Heart left ventricle (tissue), 13 donors: ENCODE results near the gene PACSIN1.

ENCODE experiments used
- POLR2A ChIP-seq, 2 donors: fragments of 450-650 bp; IDR thresholded peaks; one replicate each; pipeline ENCODE4 v1.6.1; 2017; ENCODE audit warnings: antibody characterized with exemption in 2 of 2, mild to moderate bottlenecking in 2 of 2, moderate library complexity in 2 of 2
- TF ChIP-seq, protein P1 (sequence below), 12 donors: fragments of 200-600 bp; sonication (generic) in 4 of 12; IDR thresholded peaks; one replicate each; pipeline versions ENCODE4 v1.5.0 to v1.8.0; 2018 to 2022; ENCODE audit warnings: antibody characterized with exemption in 12 of 12, mild to moderate bottlenecking in 5 of 12
- donor health status: ischemic (EF 13 %, LVEDD 7.1; RV severe dilation, severe dysfunction).
- donor health status: DM: no; HTN: yes; CAD: no.
- donor health status: DM: no; HTN: no; CAD: no.
- donor health status: ischemic (EF 25% LVEDD 6.9; RV normal size, moderate dysfunction).
- donor health status: ischemic (EF 25% LVEDD 5.7; RV mildly dilated, moderate dysfunction).
- donor health status: ischemic (EF 35%, LVEDD 5.7; RV mildly dilated, moderate dysfunction).
- donor health status: nonischemic (EF 11% LVEDD 7.7; RV severe dilation, severe dysfunction).
- donor health status: DM: yes; HTN: yes; CAD: no.
- donor health status: PGD.
- donor health status: ischemic (EF 29% LVEDD 5.4; RV normal size, mild dysfunction).
- donor health status: nonischemic (EF 23%, LVEDD 6.1; RV moderate dilation, normal function).

DNA sequence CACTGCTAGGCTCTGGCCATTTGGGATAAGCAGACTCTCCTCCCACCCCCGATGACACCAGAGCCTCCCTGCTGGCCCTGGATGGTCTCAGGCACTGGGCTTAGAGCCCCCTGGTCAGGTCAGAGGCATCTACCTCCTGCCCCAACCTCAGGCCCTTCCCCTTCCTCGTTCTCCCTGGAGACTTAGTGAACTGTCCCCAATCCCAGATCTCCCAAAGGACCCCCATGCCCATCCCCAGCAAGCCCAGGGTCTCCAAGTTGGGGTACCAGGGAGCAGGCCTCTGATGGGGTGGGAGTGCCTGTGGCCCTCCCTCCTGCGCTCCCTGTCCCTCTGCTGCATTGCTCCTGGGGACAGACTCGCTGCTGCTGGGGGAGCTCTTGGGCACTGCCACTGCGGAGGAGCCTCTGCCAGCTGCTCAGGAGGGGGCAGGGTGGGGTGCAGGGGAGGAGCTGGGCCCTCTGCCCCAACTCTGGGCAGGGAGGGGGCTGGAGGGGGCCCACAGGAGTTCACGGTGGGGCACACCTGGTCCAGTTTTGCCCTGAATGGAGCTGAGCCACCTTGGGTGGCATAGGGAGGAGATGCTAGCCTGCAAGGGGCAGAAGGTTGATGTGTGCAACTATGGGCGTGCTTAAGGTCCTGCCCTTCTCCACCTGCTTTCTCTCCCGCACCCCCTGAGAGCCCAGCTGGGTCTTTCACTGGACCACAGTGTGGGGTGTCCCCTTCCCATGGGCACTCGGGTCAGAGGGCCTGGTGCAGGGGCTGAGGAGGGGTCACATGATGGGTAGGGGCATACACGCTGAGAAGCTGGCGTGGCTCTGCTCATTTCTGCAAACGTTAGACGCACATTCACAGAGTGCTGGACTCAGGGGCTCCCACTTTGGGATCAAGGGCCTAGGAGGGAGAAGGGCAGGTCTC is 49.9 kb downstream of the PACSIN1 start:
- TF ChIP-seq, protein P1, sequence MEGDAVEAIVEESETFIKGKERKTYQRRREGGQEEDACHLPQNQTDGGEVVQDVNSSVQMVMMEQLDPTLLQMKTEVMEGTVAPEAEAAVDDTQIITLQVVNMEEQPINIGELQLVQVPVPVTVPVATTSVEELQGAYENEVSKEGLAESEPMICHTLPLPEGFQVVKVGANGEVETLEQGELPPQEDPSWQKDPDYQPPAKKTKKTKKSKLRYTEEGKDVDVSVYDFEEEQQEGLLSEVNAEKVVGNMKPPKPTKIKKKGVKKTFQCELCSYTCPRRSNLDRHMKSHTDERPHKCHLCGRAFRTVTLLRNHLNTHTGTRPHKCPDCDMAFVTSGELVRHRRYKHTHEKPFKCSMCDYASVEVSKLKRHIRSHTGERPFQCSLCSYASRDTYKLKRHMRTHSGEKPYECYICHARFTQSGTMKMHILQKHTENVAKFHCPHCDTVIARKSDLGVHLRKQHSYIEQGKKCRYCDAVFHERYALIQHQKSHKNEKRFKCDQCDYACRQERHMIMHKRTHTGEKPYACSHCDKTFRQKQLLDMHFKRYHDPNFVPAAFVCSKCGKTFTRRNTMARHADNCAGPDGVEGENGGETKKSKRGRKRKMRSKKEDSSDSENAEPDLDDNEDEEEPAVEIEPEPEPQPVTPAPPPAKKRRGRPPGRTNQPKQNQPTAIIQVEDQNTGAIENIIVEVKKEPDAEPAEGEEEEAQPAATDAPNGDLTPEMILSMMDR (IDR thresholded peaks at IDR 0.05), result no peak
- no peak for TF ChIP-seq POLR2A (IDR thresholded peaks at IDR 0.05)
